ENCODE results near the gene EXPH5.
"Not testable (repeated sequence)": the region's sequence is repeated elsewhere in the genome, so short reads cannot be mapped to it uniquely, and the experiment has no call there.

Gene EXPH5

GRCh38 chr11:108599978-108600377, 6.4 kb upstream of the EXPH5 start:
- DNase-seq: no peak

DNA sequence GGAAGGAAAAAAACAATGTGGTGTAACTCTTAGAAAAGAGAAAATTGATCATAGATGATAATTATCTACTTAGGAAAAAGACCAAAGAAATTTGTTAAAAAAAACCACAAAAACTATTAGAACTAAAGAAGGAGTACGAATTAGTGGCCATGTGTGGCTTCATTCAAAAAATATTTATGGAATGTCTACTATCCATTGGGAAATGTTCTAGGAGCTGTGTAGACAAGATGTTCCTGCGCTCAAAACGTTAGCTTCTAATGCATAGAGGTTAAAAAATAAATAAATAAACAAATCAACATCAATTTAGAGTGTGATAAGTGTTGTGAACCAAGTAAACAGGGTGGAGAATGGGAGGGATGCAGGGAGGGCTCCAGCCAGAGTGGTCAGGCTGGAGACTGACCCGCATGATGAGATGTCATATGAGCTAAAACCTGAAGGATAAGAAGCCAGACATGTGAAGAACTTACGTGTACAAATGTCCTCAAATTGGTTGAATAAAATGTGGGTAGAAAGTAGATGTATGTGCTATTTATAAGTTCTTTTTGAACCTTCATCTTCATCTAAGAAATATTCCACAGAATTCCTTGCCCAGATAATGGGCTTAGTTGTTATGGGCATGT, 4.3 kb upstream of the EXPH5 start:
- DNase-seq: no peak

GRCh38 chr11:108596701-108597100, 3.1 kb upstream of the EXPH5 start:
- no peak for DNase-seq

GRCh38 chr11:108593923-108594434, 411 bp upstream of the EXPH5 start:
- DNase-seq: no peak

- peak; percentile 42 to 53 for DNase-seq
Observed at GRCh38 chr11:108592591-108593213, 866 bp downstream of the EXPH5 start.

- DNase-seq: no peak
Observed at GRCh38 chr11:108591893-108592292, 1.7 kb downstream of the EXPH5 start.

GRCh38 chr11:108589136-108589535, 4.4 kb downstream of the EXPH5 start:
- DNase-seq: no peak

DNA sequence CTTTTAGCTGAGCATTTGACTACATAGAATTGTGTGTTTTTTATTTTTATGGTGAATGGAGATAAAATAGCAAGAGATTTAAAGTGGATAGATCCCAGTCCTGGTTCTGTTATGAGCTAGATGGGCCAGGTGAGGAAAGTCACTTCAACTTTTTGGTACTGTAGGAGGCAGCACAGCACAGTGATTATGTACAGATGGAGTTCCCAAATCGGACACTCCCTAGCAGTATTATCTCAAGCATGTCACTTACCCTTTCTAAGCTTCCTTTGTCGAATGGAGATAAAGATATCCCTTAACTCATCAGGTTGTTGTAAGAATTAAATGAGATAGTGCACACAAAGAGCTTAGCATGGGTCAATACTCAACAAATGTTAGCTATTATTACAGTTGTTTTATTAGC, 5.3 kb downstream of the EXPH5 start:
- DNase-seq: no peak

DNA sequence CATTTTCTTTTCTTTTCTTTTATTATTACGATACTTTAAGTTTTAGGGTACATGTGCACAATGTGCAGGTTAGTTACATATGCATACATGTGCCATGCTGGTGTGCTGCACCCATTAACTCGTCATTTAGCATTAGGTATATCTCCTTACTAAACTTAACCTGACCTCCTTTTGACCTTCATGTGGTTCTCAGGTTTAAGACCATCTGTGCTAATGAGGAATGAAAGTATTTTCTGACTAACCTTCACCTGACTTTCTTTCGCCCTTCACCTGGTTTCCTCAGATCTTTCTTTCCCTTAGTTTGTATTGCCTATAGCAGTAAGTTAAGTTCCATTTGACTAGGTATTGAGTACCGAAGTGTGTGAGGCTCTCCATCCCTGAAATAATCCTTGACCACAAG, 6.5 kb downstream of the EXPH5 start:
- no peak for DNase-seq

GRCh38 chr11:108586600-108586999, 7.0 kb downstream of the EXPH5 start:
- no peak for DNase-seq

DNA sequence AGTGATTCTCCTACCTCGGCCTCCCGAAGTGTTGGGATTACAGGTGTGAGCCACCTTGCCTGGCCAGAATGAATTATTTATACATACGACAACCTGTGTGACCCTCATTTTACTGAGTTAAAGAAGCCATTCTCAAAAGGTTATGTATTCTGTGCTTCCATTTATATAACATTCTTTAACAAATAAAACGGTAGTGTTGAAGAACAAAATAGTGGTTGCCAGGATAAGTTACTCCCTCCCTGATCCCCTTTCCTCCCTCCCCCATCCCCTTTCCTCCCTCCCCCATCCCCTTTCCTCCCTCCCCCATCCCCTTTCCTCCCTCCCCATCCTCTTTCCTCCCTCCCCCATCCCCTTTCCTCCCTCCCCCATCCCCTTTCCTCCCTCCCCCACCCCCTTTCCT, 7.4 kb downstream of the EXPH5 start:
- DNase-seq: not testable (repeated sequence)

GRCh38 chr11:108584973-108585372, 8.6 kb downstream of the EXPH5 start:
- no peak for DNase-seq

DNA sequence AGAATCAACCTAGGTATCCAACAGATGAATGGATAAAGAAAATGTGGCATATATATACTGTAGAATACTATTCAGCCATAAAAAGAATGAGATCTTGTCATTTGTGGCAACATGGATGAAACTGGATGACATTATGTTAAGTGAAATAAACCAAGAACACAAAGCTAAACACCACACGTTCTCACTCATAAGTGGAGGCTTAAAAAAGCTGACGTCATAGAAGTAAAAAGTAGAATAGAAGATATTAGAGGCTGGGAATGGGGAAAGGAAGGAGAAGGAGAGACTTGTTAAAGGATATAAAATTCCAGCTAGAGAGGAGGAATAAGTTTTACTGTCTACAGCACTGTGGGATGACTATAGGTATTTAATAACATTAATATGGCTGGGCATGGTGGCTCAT, 12.9 kb downstream of the EXPH5 start:
- DNase-seq: no peak

DNA sequence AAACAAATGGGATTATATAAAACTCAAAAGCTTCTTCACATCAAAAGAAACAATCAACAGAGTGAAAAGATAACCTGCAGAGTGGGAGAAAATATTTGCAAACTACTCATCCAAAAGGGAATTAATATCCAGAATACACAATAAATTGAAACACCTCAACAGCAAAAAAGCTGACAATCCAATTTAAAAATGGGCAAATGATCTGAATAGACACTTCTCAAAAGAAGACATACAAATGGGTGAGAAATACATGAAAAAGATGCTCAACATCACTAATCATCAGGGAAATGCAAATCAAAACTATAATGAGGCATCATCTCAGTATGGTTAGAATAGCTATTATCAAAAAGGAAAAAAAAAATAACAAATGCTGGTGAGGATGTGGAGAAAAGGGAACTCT, 13.5 kb downstream of the EXPH5 start:
- no peak for DNase-seq

- no peak for DNase-seq
Observed at GRCh38 chr11:108576523-108576922, 17.0 kb downstream of the EXPH5 start.

- DNase-seq: no peak
Observed at GRCh38 chr11:108574675-108575074, 18.9 kb downstream of the EXPH5 start.

- DNase-seq: no peak
Observed at GRCh38 chr11:108571001-108571400, 22.6 kb downstream of the EXPH5 start.

- no peak for DNase-seq
Observed at GRCh38 chr11:108569896-108570295, 23.7 kb downstream of the EXPH5 start.

DNA sequence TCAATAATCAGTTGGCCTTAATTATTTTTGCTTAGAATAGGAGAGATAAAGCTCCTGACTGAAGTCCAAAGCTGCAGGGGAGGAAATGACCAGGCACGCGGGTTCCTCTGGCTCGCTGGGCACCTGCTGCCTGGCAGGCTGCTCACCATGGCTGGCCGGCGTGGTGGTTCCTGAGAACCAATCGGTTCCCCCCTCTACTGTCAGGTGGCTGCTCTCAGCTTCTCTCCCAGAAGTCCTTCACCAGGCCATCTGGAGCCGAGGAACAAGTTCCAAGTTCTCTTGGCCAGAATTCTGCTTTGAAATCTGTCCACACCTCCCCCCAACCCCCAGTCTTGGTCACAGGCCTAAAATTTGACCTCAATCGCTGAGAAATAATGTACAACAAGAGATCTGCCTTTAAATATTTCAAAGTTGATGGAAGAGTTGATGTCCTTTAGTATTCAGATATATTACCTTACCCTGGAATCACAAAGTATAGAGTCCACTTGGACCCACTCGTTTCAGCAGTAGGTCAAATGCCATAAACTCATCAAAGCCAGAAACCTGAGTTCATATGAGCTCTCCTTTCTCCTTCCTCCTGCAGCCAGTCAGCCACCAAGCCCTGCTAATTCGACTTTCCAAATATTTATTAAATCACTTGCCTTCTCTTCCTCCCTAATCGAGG, 25.2 kb downstream of the EXPH5 start:
- no peak for DNase-seq

DNA sequence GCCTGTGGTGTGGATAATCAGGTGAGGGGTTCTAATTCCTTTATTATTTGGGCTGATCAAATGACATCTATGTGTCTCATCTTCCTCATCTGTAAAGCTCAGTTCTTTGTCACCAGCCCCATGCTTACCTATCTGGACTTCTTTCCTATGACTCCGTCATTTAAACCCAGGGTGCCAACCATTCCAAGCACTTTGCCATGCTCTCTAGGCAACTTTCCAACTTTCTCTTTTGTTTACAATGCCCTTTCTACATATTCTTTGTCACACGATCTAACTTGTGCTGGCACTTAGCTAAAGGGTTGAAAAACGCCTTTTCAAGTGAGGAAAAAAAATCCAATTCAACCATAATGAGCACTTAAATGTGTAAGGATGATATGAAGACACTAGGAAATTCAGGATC, 27.9 kb downstream of the EXPH5 start:
- no peak for DNase-seq

DNA sequence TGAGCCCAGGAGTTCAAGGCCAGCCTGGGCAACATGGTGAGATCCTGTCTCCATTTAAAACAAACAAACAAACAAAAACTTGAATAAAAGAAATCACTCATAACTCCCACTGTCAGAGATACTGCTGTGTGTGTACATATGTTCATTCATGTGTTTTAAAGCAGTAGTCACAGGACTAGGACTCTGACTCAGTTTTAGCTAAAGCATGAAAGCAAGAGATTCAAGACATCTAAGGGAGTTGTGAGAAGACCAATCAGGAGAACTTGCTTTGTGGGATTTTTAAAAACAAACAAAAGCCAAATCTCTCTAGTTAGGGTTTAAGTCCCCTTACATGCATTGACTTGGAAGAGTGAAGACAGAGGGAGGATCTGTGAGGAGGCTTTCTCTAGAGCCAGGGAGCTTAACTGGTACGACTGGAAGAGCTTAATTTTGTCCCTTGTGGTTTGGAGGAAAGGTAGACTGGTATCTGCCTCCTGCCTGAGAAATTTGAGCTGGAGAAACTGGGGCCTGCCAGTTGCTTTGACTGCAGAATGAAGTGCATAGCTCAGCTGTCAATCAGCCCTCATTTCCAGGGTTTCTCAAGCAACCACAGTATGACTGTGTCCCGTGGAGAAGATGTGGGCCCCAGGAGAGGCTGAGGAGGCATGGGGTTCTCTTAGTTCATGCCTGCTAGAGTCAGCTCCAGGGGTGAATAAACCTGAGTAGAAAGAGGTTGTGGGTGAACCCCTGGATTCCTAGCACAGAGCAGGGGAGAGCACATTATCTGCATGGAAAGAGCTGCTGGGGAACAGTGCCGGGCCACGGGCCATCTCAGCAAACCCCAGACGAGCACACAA, 30.6 kb downstream of the EXPH5 start:
- no peak for DNase-seq

DNA sequence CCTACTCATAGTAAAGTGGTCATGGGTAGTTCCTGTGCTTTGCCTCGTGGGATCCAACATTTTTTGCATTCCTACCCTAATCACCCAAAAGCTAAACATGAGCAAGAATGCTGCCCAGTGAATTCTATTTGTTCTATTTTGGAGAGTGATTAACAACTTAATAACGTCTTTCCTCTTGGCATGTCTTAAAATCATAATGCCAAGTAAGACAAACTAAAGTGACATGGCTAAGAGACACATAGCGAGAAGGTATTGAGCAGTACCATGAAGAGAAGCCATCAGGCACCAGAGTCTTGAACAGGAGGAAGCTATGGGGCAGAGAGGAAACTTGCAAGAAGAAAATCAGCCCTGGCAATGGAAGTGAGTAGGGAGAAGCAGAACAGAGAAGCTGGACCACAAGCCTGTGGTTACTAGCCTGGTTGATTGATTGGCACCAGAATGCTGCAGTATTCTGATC, 32.0 kb downstream of the EXPH5 start:
- DNase-seq: no peak

GRCh38 chr11:108559904-108560303, 33.7 kb downstream of the EXPH5 start:
- DNase-seq: no peak
